Motor neuron (in vitro differentiated cells): ENCODE results near the gene DHX15. TPM values are rescaled to one million over a fixed set of nuclear protein-coding genes. Genes with fewer than 3 reads are reported as not detected.

ENCODE experiments used
- ATAC-seq, 8 experiments: fragments of 200-7000 bp; cut with Tn5 transposase; replicated peaks in 6 of 8; 2 replicates each; pipeline ENCODE4 v1.8.0; 2021; ENCODE audit warnings: mild to moderate bottlenecking in 8 of 8, moderate library complexity in 8 of 8
- H3K27ac ChIP-seq, 2 donors: fragments of 250-450 bp; sonication (Bioruptor Pico); 2 replicates each; pipeline ENCODE4 v1.9.0; 2021; ENCODE audit warnings: antibody characterized with exemption in 2 of 2, mild to moderate bottlenecking in 2 of 2, moderate library complexity in 1 of 2
- H3K4me1 ChIP-seq, 2 donors: fragments of 250-450 bp; sonication (Bioruptor Pico); replicated peaks in 1 of 2; 2 replicates each; pipeline ENCODE4 v1.6.1; 2021; ENCODE audit warnings: antibody characterized with exemption in 2 of 2, mild to moderate bottlenecking in 2 of 2, moderate library complexity in 1 of 2
- H3K4me3 ChIP-seq, 5 donors: fragments of 250-450 bp; sonication (Bioruptor Pico); 2 replicates each; pipeline ENCODE4 v1.9.0; 2021; ENCODE audit warnings: antibody characterized with exemption in 5 of 5, mild to moderate bottlenecking in 5 of 5, moderate library complexity in 4 of 5
- WGBS, 10 experiments: fragments of 450-650 bp; shearing (Covaris generic); methylation state at CpG; one replicate each; pipeline ENCODE4 v1.0.0; 2022; 5-methylcytosine and 5-hydroxymethylcytosine counted together
- in situ Hi-C, 9 experiments: fragments of 400-800 bp; cut with MboI; loops; one replicate each; pipeline ENCODE4 v1.15.0; 2021; ENCODE audit warnings: low sequenced_read_pairs in 9 of 9, low pct_unique_long_range_greater_than_20kb in 2 of 9; ENCODE audit not compliant: unreplicated experiment in 9 of 9
- total RNA-seq, 8 experiments: library from RNA; unstranded; fragments of 300-600 nt; gene quantifications; 2 replicates each; pipeline versions ENCODE4 v1.2.3 to v1.2.4, GENCODE V29; 2022

The DHX15 gene
- total RNA-seq, 8 experiments from 2014 or later, result 111 to 192 (median 131) TPM

GRCh38 chr4:24482871-24483270 lies 101.5 kb downstream of the DHX15 start:
- H3K4me3 ChIP-seq, result no peak overlapping the region
- H3K27ac ChIP-seq, result no peak overlapping the region
- ATAC-seq, result no peak
- 83 to 100% (median 100%) methylated on average over 1 to 4 of the region's 4 CpGs; no CpG with 5 or more reads in 3 of the 10 experiments for WGBS, 10 experiments
- in situ Hi-C loops, result loop anchor here in 3 of 9 experiments (25.0 kb wide), 2 partner anchors 204 to 504 kb away; no protein-coding TSS in a partner anchor
- no peaks in the 10 kb centered on the region for H3K4me1 ChIP-seq

GRCh38 chr4:24477919-24478318 lies 106.4 kb downstream of the DHX15 start:
- peak in 3 of 8 experiments; percentile 18 to 46 (median 34) for ATAC-seq
- Histone ChIP-seq H3K27ac (no peak overlapping the region), H3K4me3 (no peak overlapping the region), H3K4me1 (no peaks in the 10 kb centered on the region)
- 0 to 87% (median 15%) methylated on average over 1 to 4 of the region's 5 CpGs; no CpG with 5 or more reads in 2 of the 10 experiments for WGBS, 10 experiments
- in situ Hi-C loops, result loop anchor here in 3 of 9 experiments (25.0 kb wide), 2 partner anchors 209 to 509 kb away; no protein-coding TSS in a partner anchor

Other genes with a start within 250 kb of the DHX15 start
- gene SOD3, start 211.0 kb upstream of the DHX15 start, total RNA-seq, result 1 to 10 TPM in 2 of 8 experiments, under 1 TPM in 4, not detected in 2; 0.14 to 2.0 (median 0.82) TPM